ENCODE data around the gene CYLC2. TPM values are rescaled to one million over a fixed set of nuclear protein-coding genes. Genes with fewer than 3 reads are reported as not detected.

CYLC2 gene
- not detected for total RNA-seq

DNA sequence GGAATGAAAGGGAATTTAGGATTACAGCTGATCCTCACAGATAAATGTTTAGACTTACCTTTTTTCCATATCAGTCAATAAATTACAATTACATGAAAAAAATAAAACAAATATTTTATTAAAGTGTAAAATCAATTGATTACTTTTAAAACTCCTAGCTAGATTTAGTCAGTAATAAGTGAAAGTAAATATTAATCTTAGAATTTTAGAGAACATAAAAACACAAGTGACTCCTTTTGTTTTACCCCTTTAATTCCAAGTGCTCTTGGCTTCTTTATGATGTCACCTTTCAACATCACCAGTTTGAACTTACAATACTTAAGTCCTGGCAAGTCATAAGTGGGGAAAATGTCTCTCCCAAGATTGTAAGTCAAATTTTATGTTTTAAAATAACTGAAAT lies at the start of gene CYLC2:
Gene CYLC2, plus strand, starts transcription at position 301 of the 400 bp plus-strand sequence. Its CDS starts 48 bp downstream, at position 349.
- no peak within 1 kb of the TSS for H3K27ac Mint-ChIP-seq
- ChIA-PET CTCF (interaction anchor here (0.8 kb wide), 1 partner anchor 10 kb away, joined by 3 read pairs; no protein-coding TSS in a partner anchor), POLR2A (no interaction called here)
- DNase-seq = no peak
- no peaks in the 10 kb centered on the region for H3K36me3 Mint-ChIP-seq (ENCODE audit: low read depth)
- no peak within 1 kb of the TSS for H3K4me3 Mint-ChIP-seq
- H3K9me3 Mint-ChIP-seq = no peaks in the 10 kb centered on the region
- no peaks in the 10 kb centered on the region for H3K27me3 Mint-ChIP-seq
- no peaks in the 10 kb centered on the region for H3K4me1 Mint-ChIP-seq

- CTCF ChIA-PET = no interaction called here
- H3K36me3 Mint-ChIP-seq (ENCODE audit: low read depth) = no peaks in the 10 kb centered on the region
- H3K27ac Mint-ChIP-seq = no peak overlapping the region
- H3K4me3 Mint-ChIP-seq = no peak overlapping the region
- H3K9me3 Mint-ChIP-seq = no peaks in the 10 kb centered on the region
- no peak for DNase-seq
- POLR2A ChIA-PET = no interaction called here
- no peaks in the 10 kb centered on the region for H3K4me1 Mint-ChIP-seq
- H3K27me3 Mint-ChIP-seq = no peaks in the 10 kb centered on the region
These were observed 44.8 kb upstream of the CYLC2 start for GRCh38 chr9:102950346-102950745.

DNA sequence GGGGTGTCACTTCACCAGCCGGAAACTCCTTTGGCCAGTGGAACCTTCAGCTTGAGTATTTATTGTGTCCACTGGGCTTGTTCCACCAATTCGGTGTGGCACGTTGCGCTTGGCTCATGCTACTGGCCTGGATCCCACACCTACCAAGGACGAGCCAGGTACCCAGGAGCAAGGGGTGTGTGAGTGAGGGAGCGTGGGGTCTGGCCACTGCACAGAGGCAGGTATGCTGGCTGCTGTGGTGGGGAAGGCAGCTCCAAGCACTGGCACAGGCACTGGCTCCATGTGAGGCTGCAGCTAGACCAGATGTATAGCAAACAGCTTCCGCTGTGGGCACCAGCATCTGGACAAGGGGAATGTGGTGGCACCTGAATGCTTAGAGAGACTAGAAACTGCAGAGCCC lies 28.1 kb upstream of the CYLC2 start:
- Mint-ChIP-seq H3K9me3 (peaks cover 10% of the 10 kb centered on the region), H3K36me3 (ENCODE audit: low read depth) (no peaks in the 10 kb centered on the region), H3K27ac (no peak overlapping the region), H3K4me1 (no peaks in the 10 kb centered on the region), H3K4me3 (no peak overlapping the region), H3K27me3 (no peaks in the 10 kb centered on the region)
- DNase-seq = no peak
- ChIA-PET POLR2A (no interaction called here), CTCF (no interaction called here)

DNA sequence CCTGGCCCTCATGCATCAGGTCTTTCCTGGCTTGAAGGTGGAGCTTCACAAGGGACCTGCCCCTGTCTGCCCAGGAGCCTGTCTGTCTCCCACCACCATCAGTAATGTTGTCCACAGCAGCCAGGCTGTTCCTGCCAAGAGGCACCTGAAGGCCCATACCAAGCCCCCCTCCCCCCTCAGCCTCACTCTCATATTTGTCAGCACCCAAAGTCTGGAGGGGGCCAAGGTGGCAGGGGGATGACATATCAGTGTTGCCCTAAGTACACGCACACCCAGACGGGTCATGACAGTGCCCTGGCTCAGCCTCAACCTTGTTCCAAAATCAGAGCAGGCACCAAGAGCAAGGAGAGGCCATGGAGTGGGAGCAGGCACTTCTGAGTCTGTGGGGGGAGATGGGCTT lies 27.2 kb upstream of the CYLC2 start:
- no peak for DNase-seq
- Mint-ChIP-seq H3K27ac (no peak overlapping the region), H3K36me3 (ENCODE audit: low read depth) (no peaks in the 10 kb centered on the region), H3K27me3 (no peaks in the 10 kb centered on the region), H3K4me1 (no peaks in the 10 kb centered on the region), H3K4me3 (no peak overlapping the region), H3K9me3 (peaks cover 10% of the 10 kb centered on the region)
- CTCF ChIA-PET = no interaction called here
- POLR2A ChIA-PET = no interaction called here

DNA sequence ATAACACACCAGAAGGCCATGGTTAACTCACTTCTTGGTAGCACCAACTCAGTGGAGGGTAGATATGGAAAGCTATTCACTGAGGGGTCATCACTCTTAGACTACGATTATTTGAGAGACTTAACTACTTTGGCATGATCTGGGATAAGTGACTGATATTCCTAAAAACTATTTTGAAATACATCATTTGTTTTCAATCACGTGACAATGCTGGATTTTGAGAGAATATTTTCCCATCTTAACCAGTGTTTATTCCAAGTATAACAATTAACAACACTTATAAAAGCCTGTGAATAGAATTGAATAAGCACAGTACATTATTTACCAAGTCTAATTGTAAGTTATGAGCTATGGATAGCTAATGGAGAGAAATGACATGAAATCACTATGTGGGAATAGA lies 22.4 kb upstream of the CYLC2 start:
- Mint-ChIP-seq H3K36me3 (ENCODE audit: low read depth) (no peaks in the 10 kb centered on the region), H3K4me1 (no peaks in the 10 kb centered on the region), H3K9me3 (peaks cover 10% of the 10 kb centered on the region), H3K27ac (no peak overlapping the region), H3K4me3 (no peak overlapping the region), H3K27me3 (no peaks in the 10 kb centered on the region)
- POLR2A ChIA-PET = no interaction called here
- CTCF ChIA-PET = no interaction called here
- no peak for DNase-seq

- H3K27ac Mint-ChIP-seq = no peak overlapping the region
- DNase-seq = no peak
- ChIA-PET POLR2A (no interaction called here), CTCF (no interaction called here)
- H3K4me1 Mint-ChIP-seq = no peaks in the 10 kb centered on the region
- no peaks in the 10 kb centered on the region for H3K27me3 Mint-ChIP-seq
- no peaks in the 10 kb centered on the region for H3K36me3 Mint-ChIP-seq (ENCODE audit: low read depth)
- H3K4me3 Mint-ChIP-seq = no peak overlapping the region
- H3K9me3 Mint-ChIP-seq = peaks cover 5% of the 10 kb centered on the region
These were observed 20.6 kb upstream of the CYLC2 start for GRCh38 chr9:102974530-102974929.

DNA sequence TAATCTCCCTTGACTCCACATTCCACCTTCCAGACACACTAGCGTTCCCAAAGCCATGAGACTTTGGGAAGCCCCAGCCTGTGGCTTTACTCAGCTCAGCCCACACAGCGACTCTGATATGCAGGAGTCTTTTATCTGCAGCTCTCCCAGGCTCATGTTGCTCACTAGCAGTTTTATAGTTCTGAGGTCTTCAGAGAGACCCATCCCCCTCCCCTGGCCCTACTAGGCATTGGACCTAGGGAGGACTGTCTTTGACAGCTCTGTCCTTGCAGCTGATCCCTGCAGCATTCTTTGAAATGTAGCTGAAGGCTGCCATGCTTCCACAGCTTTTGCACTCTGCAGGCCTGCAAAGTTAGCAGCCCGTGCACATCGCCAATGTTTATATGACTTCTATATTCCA lies 19.9 kb upstream of the CYLC2 start:
- ChIA-PET CTCF (no interaction called here), POLR2A (no interaction called here)
- Mint-ChIP-seq H3K9me3 (peaks cover 4% of the 10 kb centered on the region), H3K36me3 (ENCODE audit: low read depth) (no peaks in the 10 kb centered on the region), H3K4me1 (no peaks in the 10 kb centered on the region), H3K27ac (no peak overlapping the region), H3K27me3 (no peaks in the 10 kb centered on the region), H3K4me3 (no peak overlapping the region)
- DNase-seq = no peak

- no peak overlapping the region for H3K27ac Mint-ChIP-seq
- ChIA-PET CTCF (interaction anchor here (1.0 kb wide), 1 partner anchor 10 kb away, joined by 3 read pairs; the partner anchor contains the start of gene CYLC2), POLR2A (no interaction called here)
- H3K9me3 Mint-ChIP-seq = no peaks in the 10 kb centered on the region
- no peak overlapping the region for H3K4me3 Mint-ChIP-seq
- H3K36me3 Mint-ChIP-seq (ENCODE audit: low read depth) = no peaks in the 10 kb centered on the region
- no peak for DNase-seq
- H3K27me3 Mint-ChIP-seq = no peaks in the 10 kb centered on the region
- H3K4me1 Mint-ChIP-seq = no peaks in the 10 kb centered on the region
These were observed 9.8 kb upstream of the CYLC2 start for GRCh38 chr9:102985162-102985895.

DNA sequence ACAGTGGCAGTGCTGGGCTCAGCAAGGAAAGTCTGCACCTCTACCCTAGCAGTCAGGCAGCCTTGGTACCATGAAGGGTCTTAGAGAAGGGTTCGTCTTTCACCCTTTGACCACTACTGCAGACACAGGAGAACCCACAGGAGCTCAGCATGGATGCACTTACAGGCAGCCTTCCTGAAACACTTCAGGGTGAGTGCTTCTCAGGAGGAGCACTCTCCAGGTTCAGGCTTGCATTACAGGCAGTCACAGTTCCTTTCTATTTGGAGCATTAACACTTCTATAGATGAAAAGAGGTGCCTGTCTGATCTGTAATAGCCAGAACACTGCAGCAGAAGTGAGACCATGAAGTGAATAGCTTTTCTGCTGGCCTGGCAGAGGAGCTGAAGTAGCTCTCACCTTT lies 8.7 kb upstream of the CYLC2 start:
- Mint-ChIP-seq H3K27ac (no peak overlapping the region), H3K27me3 (no peaks in the 10 kb centered on the region), H3K4me3 (no peak overlapping the region), H3K4me1 (no peaks in the 10 kb centered on the region), H3K36me3 (ENCODE audit: low read depth) (no peaks in the 10 kb centered on the region), H3K9me3 (no peaks in the 10 kb centered on the region)
- CTCF ChIA-PET = no interaction called here
- POLR2A ChIA-PET = no interaction called here
- DNase-seq = no peak

- ChIA-PET CTCF (no interaction called here), POLR2A (no interaction called here)
- Mint-ChIP-seq H3K4me1 (no peaks in the 10 kb centered on the region), H3K4me3 (no peak overlapping the region), H3K36me3 (ENCODE audit: low read depth) (no peaks in the 10 kb centered on the region), H3K9me3 (no peaks in the 10 kb centered on the region), H3K27me3 (no peaks in the 10 kb centered on the region), H3K27ac (no peak overlapping the region)
- DNase-seq = no peak
These were observed 8.6 kb downstream of the CYLC2 start for GRCh38 chr9:103003689-103004088.

- Mint-ChIP-seq H3K27me3 (no peaks in the 10 kb centered on the region), H3K27ac (no peak overlapping the region), H3K36me3 (ENCODE audit: low read depth) (no peaks in the 10 kb centered on the region), H3K9me3 (no peaks in the 10 kb centered on the region), H3K4me1 (no peaks in the 10 kb centered on the region), H3K4me3 (no peak overlapping the region)
- no peak for DNase-seq
- ChIA-PET POLR2A (no interaction called here), CTCF (no interaction called here)
These were observed 19.1 kb downstream of the CYLC2 start for GRCh38 chr9:103014242-103014641.

- no peak overlapping the region for H3K4me3 Mint-ChIP-seq
- no peak overlapping the region for H3K27ac Mint-ChIP-seq
- H3K36me3 Mint-ChIP-seq (ENCODE audit: low read depth) = no peaks in the 10 kb centered on the region
- H3K9me3 Mint-ChIP-seq = peaks cover 5% of the 10 kb centered on the region
- no peaks in the 10 kb centered on the region for H3K4me1 Mint-ChIP-seq
- ChIA-PET POLR2A (no interaction called here), CTCF (no interaction called here)
- no peak for DNase-seq
- no peaks in the 10 kb centered on the region for H3K27me3 Mint-ChIP-seq
These were observed 30.7 kb downstream of the CYLC2 start for GRCh38 chr9:103025796-103026195.

GRCh38 chr9:103037508-103038477 lies 42.7 kb downstream of the CYLC2 start:
- no peak overlapping the region for H3K4me3 Mint-ChIP-seq
- DNase-seq = no peak
- no peak overlapping the region for H3K27ac Mint-ChIP-seq
- no peaks in the 10 kb centered on the region for H3K27me3 Mint-ChIP-seq
- no peaks in the 10 kb centered on the region for H3K36me3 Mint-ChIP-seq (ENCODE audit: low read depth)
- ChIA-PET CTCF (no interaction called here), POLR2A (no interaction called here)
- peaks cover 1% of the 10 kb centered on the region for H3K9me3 Mint-ChIP-seq
- no peaks in the 10 kb centered on the region for H3K4me1 Mint-ChIP-seq

All from activated CD4-positive, alpha-beta T cell treated with anti-CD3 and anti-CD28 coated beads, Interleukin-2, amount 10 ng/mL, durations not matched to agents 7 days and 5 days (primary cell).